ENCODE results near the gene NRG2. TPM values are rescaled to one million over a fixed set of nuclear protein-coding genes. Genes with fewer than 3 reads are reported as not detected.

The NRG2 gene
- total and polyA plus RNA-seq, 2 donors (not counting 3 experiments of a cell fraction or from before 2014, with no cell fraction given): 0.26 to 0.42 TPM

- DNase-seq (ENCODE audit: low read depth, low spot score) (no peak), FAIRE-seq (no peak)
- Histone ChIP-seq H3K27me3 (ENCODE audit: control insufficient read depth in 2 of 2, insufficient read depth in 2 of 2, low read length in 2 of 2) (peaks cover 4 to 9% of the 10 kb centered on the region in 2 experiments), H3K9me1 (replicated peaks; ENCODE audit: control insufficient read depth, extremely low read depth, insufficient read depth, low read length) (no peaks in the 10 kb centered on the region), H3K9ac (replicated peaks; ENCODE audit: extremely low read depth, insufficient read depth, low read length) (no peak overlapping the region), H3K36me3 (ENCODE audit: control insufficient read depth in 2 of 2, extremely low read depth in 1 of 2, insufficient read depth in 2 of 2, low read length in 2 of 2) (no peaks in the 10 kb centered on the region), H3K9me3 (replicated peaks; ENCODE audit: control insufficient read depth, insufficient read depth, low read length) (no peaks in the 10 kb centered on the region), H4K20me1 (replicated peaks; ENCODE audit: control insufficient read depth, extremely low read depth, insufficient read depth, low read length) (no peaks in the 10 kb centered on the region), H3K4me3 (replicated peaks in 1 of 3; ENCODE audit: insufficient read depth in 1 of 3, low read depth in 1 of 3, low read length in 3 of 3) (no peak overlapping the region), H3K79me2 (ENCODE audit: control insufficient read depth, insufficient read depth, low read length) (no peaks in the 10 kb centered on the region), H3K4me1 (ENCODE audit: control insufficient read depth, extremely low read depth, insufficient read depth, low read length) (no peaks in the 10 kb centered on the region), H3K4me2 (ENCODE audit: insufficient read depth, low read length) (no peak overlapping the region), H3K27ac (ENCODE audit: insufficient read depth, low read depth, low read length) (no peak overlapping the region), H2AFZ (ENCODE audit: low read depth, low read length) (no peak overlapping the region)
- BruUV-seq (replicated peaks): no TSS peak
- dilution Hi-C loops (cut with MboI; ENCODE audit: extremely low pct_ligation_motif_present, low sequenced_read_pairs) (no loop called here), intact Hi-C loops (cut with micrococcal nuclease) (no loop called here)
- ChIA-PET CTCF (interaction anchor here (1.3 to 3.3 kb wide), 5 partner anchors 11 to 181 kb away, joined by 3 to 25 read pairs (median 5); no protein-coding TSS in a partner anchor), POLR2A (no interaction called here)
- TF ChIP-seq GATA2 (IDR thresholded peaks at IDR 0.05; ENCODE audit: insufficient read depth, insufficient read length, low read depth, low read length) (no peak), FOS (IDR thresholded peaks at IDR 0.05; ENCODE audit: borderline replicate concordance, insufficient read depth, low read length) (no peak), EZH2 (IDR thresholded peaks at IDR 0.05; ENCODE audit: borderline replicate concordance, low read depth, low read length, severe bottlenecking) (no peak), POLR2AphosphoS5 (IDR thresholded peaks at IDR 0.05; ENCODE audit: insufficient read depth, low read depth, low read length) (no peak), JUN (IDR thresholded peaks at IDR 0.05; ENCODE audit: borderline replicate concordance, insufficient read depth, insufficient read length, low read depth) (no peak), POLR2A (IDR thresholded peaks at IDR 0.05; ENCODE audit: low read depth, low read length) (no peak), MYC (IDR thresholded peaks at IDR 0.05; ENCODE audit: low read depth, low read length) (no peak)
- TF ChIP-seq, protein P1, sequence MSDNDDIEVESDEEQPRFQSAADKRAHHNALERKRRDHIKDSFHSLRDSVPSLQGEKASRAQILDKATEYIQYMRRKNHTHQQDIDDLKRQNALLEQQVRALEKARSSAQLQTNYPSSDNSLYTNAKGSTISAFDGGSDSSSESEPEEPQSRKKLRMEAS (IDR thresholded peaks at IDR 0.05; ENCODE audit: insufficient read depth, insufficient read length): no peak
- TF ChIP-seq, protein P2, sequence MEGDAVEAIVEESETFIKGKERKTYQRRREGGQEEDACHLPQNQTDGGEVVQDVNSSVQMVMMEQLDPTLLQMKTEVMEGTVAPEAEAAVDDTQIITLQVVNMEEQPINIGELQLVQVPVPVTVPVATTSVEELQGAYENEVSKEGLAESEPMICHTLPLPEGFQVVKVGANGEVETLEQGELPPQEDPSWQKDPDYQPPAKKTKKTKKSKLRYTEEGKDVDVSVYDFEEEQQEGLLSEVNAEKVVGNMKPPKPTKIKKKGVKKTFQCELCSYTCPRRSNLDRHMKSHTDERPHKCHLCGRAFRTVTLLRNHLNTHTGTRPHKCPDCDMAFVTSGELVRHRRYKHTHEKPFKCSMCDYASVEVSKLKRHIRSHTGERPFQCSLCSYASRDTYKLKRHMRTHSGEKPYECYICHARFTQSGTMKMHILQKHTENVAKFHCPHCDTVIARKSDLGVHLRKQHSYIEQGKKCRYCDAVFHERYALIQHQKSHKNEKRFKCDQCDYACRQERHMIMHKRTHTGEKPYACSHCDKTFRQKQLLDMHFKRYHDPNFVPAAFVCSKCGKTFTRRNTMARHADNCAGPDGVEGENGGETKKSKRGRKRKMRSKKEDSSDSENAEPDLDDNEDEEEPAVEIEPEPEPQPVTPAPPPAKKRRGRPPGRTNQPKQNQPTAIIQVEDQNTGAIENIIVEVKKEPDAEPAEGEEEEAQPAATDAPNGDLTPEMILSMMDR (IDR thresholded peaks at IDR 0.05; ENCODE audit: extremely low read depth in 1 of 2, insufficient read depth in 1 of 2, low read depth in 1 of 2, low read length in 2 of 2): no peak
Observed at GRCh38 chr5:139955616-139956273, 87.4 kb downstream of the NRG2 start.

Data from endothelial cell of umbilical vein (primary cell).